Fibroblast of the aortic adventitia (primary cell): ENCODE data around the gene RHOJ. TPM values are rescaled to one million over a fixed set of nuclear protein-coding genes. Genes with fewer than 3 reads are reported as not detected.

Experiments
- DNase-seq: peaks from one replicate; pipeline ENCODE4 v3.0.0-alpha.2; 2010; ENCODE audit warnings: low read depth
- H3K4me3 ChIP-seq: 2 replicates; pipeline ENCODE4 v1.5.1; 2011; ENCODE audit warnings: low read depth, mild to moderate bottlenecking, control low read depth, low read length, moderate library complexity
- CTCF ChIP-seq: IDR thresholded peaks from 2 replicates; pipeline ENCODE4 v1.5.1; 2011; ENCODE audit warnings: mild to moderate bottlenecking, low read length, control low read depth, inconsistent platforms; ENCODE audit not compliant: insufficient read depth
- total RNA-seq: library from RNA; depleted of rRNA; stranded (reverse); fragments of >200 nt; gene quantifications from 2 replicates; pipeline ENCODE4 v1.2.3, GENCODE V29; 2012; ENCODE audit warnings: low replicate concordance

RHOJ gene
- total RNA-seq, 1 donor = 13.5 TPM

GRCh38 chr14:63212776-63213500 is 8.7 kb downstream of the RHOJ start:
- TF ChIP-seq CTCF = no peak
- no peak for DNase-seq
- H3K4me3 ChIP-seq = no peak overlapping the region

- no peak for DNase-seq
- no peak for TF ChIP-seq CTCF
Observed at GRCh38 chr14:63214417-63215196, 10.4 kb downstream of the RHOJ start.

GRCh38 chr14:63220526-63220925 is 16.3 kb downstream of the RHOJ start:
- no peak for TF ChIP-seq CTCF
- no peak for DNase-seq
- no peak overlapping the region for H3K4me3 ChIP-seq

More at GRCh38 chr14:63214417-63215196, 10.4 kb downstream of the RHOJ start:
- no peak overlapping the region for H3K4me3 ChIP-seq

- H3K4me3 ChIP-seq = no peak overlapping the region
- no peak for DNase-seq
- TF ChIP-seq CTCF = no peak
Observed at GRCh38 chr14:63223596-63223995, 19.4 kb downstream of the RHOJ start.

GRCh38 chr14:63224196-63224595 is 20.0 kb downstream of the RHOJ start:
- no peak for DNase-seq
- no peak overlapping the region for H3K4me3 ChIP-seq
- TF ChIP-seq CTCF = no peak

GRCh38 chr14:63228217-63228616 is 24.0 kb downstream of the RHOJ start:
- no peak for TF ChIP-seq CTCF
- H3K4me3 ChIP-seq = no peak overlapping the region
- DNase-seq = peak; percentile 19
